HG03139 (cell line): ENCODE data around the gene MRM1.
"Not testable (repeated sequence)": the region's sequence is repeated elsewhere in the genome, so short reads cannot be mapped to it uniquely, and the experiment has no call there.

ENCODE experiments used
- ATAC-seq: cut with Tn5 transposase; IDR thresholded peaks from one replicate; pipeline ENCODE4 v1.9.1; 2021; ENCODE audit not compliant: unreplicated experiment

Gene MRM1

DNA sequence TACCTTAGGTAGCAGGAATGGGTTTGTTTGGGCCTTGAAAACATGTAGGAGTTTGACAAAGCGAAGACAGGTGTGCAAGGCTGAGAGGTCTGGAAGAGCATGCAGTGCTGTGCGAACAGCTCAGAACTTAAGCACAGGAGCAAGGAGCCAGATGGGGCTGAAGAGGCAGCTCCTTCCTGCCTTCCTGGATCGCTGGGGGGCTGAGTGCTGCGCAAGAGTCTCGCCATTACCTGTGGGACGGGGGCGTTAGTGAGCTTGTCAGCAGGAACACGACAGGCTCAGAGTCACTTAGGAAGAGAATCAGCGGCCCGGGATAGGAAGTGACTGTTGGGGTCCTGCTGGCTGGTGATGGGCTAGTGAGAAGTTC is 464 bp upstream of the MRM1 start:
- ATAC-seq: no peak

DNA sequence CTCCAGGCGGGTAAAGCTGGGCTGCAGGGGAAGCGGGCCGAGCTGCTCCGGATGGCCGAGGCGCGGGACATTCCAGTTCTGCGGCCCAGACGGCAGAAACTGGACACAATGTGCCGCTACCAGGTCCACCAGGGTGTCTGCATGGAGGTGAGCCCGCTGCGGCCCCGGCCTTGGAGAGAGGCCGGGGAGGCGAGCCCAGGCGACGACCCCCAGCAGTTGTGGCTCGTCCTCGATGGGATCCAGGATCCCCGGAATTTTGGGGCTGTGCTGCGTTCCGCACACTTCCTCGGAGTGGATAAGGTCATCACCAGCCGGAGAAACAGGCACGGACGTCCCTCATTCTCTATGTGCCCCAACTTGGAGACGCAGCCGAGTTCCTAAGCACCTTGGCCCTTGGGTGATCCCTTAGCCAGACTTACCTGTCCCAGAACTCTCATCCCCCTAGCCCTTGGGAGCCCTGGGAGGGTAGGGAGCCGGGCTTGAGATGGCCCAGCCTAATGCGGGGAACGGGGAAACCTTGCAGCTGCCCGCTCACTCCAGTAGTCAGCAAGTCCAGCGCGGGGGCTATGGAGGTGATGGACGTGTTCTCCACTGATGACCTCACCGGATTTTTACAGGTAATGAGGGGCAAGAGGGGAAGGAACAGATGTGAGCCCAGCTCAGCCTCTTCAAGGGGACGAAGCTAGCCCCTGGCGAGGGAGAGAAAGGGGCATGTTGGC is 806 bp downstream of the MRM1 start:
- ATAC-seq: peak; percentile 2

DNA sequence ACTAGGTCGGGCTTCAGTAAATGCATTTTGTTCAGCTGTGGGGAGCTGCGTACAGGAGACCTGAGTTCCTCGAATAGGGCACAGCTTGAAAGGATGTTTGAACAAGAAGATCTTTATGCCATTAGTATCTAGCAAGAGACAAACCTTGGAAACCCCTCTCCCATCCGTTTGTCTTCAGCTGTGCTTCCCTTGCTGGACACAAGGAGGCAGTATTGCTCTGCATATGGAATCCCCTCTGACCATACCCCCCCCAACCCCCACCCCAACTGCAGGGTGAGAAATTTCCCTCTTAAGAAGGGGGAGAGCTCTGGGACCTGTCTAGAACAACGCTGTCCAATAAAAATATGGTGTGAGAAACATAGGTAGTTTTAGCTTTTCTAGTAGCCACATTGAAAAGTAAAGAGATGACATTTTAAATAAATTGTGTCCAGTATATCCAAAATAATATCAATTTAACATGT is 1.6 kb downstream of the MRM1 start:
- no peak for ATAC-seq

DNA sequence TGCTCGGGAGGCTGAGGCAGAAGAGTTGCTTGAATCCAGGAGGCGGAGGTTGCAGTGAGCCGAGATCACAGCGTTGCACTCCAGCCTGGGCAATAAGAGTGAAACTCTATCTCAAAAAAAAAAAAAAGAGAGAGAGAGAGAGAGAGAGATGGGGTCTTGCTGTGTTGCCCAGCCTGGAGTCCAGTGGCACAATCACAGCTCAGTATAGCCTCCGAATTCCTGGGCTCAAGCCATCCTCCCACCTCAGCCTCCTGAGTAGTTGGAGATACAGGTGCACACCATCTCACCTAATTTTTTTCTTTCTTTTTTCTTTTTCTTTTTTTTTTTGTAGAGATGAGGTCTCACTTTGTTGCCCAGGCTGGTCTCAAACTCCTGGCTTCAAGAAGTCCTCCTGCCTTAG is 3.6 kb downstream of the MRM1 start:
- not testable (repeated sequence) for ATAC-seq

DNA sequence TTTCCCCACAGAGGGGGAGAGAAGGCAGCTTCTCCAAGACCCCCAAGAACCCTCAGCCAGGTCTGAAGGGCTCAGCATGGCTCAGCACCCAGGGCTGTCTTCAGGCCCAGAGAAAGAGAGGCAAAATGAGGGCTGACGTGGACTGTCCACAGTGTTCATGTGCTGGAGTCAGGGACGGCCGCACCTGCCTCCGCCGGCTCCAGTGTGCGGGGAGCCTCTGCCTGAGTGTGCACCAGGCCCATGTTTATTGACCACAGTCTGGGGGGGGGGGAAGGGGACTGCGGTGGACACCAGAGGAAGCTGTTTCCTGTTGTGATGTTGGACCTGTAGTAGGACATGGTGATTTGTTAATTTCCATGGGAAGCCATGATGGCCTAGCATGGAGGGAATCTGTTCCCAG is 6.9 kb downstream of the MRM1 start:
- no peak for ATAC-seq

DNA sequence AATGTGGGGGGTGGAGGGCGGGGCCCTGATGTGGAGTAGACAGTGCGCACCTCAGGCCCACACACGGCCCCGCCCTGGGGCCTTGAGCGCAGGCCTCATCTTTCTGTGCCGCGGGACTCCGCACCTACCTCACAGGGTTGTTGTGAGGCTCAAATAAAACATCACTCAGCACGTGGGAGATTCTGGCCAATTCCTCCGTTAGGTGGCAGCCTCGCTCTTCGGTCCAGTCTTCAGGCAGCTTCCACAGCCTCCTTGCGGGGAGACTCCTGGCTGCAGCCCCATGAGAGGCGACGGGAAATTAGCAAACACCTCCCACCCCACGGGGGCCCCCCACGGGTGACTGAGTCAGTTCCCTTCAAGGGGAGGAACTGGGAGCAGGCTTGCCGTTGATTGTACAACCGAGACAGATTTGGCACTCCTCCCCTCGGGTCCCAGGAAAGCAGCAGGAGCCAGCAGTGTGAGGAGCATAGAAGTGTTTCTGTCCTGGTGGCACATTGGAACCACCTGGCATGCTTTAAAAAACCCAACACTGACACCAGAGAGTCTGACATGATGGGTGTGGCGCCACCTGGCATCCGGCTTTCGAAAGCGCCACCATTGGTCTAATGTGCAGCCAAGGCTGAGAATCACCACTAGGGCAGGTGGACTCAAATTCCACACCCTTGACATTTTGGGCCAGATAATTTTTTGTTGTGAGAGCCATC is 7.6 kb downstream of the MRM1 start:
- ATAC-seq: no peak

DNA sequence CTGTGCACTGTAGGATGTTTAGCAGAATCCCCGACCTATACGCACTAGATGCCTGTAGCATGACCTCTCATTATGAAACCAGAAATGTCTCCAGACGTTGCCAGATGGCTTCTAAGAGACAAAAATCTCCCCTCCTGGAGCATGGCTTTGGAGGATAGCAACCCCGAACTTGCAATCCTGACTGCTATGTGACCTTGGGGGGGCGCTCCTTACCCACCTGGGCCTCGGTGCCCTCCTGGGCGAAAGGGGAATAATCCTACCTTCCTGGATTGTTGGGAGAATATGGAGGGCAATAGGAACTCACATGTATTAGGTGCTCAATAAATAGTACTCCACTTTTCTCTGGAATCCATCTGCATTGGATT is 8.1 kb downstream of the MRM1 start:
- no peak for ATAC-seq

DNA sequence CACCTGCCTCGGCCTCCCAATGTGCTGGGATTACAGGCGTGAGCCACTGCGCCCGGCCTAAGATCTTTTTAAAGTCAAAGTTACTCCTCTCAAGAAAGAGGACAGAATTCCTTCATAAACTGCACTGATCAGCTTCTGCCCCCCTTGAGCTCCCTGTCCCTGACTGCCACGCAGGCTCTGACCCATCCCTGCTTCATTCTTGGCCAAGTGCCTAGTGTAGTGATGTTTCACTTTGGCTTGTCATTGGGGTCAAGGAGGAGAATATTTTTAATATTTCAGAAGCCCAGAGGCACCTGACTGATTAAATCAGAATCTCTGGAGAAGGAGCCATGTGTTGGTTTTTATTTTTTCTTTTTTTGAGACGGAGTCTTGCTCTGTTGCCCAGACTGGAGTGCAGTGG is 9.1 kb downstream of the MRM1 start:
- no peak for ATAC-seq

DNA sequence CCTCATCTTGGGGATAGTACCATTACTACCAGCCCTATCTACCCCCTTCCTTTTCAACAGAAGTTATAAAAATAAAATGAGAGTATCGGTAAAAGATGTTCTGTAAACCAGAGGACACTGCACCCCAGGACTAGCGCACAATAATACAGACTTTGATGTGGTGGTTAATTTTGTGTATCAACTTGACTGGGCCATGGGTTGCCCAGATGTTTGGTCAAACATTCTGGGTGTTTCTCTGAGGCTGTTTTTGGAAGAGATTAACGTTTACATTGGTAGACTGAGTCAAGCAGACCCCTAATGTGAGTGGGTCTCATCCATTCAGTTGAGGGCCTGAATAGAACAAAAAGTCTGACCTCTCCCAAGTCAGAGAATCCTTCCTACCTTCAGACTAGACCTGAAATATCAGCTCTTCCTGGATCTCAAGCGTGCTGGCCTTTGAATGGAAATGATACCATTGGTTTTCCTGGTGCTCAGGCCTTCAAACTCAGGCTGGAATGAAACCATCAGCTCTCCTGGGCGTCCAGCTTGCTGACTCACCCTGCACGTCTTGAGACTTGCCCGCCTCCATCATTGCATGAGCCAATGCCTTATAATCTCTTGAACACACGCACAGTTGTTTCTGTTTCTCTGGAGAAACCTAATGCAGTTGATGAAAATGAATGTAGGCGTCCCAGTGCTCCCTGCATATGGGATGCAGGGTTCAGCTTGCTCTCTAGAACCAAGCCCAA is 10.1 kb downstream of the MRM1 start:
- ATAC-seq: no peak

DNA sequence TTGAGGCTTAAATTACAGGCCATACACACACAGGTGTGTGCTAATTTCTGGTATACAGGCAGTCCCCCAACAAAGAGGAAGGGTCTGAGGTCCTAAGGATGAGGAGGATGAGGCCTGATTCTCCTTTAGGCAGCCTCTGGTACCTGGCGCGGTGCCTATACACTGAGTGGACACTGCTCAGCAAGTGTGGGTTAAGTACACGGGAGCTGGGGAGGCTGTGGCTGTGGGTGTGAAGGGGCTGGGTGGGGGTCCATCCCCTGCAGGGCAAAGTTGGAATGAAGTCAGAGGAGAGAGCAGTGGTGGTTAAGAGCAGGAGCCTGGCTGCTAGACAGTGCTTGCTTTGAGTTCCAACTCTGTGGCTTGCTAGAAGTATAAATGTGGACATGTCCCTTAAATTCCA is 10.9 kb downstream of the MRM1 start:
- no peak for ATAC-seq

DNA sequence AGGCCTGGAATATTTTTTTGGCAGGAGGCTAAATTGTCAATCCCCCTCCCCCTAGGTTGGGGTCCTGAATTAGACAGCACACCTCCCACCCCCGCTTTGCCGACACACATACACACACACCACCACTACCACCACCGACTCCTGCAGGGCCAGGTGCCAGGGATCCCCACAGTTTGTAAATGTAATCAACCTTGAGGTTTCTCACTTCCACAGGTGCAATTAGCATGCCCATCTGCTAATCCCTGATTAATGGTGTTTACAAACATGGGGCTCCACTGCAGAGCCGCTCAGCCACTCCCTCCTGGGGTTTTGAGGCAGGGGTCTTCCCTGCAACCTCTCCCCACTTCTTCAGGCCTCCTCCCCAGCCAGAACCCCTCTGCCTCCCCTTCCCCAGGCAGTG is 11.8 kb downstream of the MRM1 start:
- no peak for ATAC-seq

DNA sequence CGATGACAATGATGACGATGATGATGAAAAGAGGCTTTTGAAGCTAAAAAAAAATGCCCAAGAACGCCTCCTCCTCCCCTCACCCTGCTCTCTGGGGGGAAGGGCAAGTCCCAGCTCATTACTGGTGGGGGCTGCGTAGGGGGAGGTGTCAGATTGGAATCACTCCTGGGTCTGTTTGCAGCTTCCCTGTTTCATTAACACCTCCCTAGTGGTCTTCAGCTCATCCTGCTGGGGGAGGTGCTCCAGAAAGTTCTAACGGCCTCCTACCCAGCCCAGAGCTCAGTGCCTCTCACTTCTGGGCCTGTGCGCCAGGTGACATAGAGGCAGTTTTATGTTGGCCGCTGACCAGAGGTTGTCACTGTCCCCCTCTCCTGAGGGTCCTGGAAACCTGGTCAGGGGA is 12.7 kb downstream of the MRM1 start:
- no peak for ATAC-seq

DNA sequence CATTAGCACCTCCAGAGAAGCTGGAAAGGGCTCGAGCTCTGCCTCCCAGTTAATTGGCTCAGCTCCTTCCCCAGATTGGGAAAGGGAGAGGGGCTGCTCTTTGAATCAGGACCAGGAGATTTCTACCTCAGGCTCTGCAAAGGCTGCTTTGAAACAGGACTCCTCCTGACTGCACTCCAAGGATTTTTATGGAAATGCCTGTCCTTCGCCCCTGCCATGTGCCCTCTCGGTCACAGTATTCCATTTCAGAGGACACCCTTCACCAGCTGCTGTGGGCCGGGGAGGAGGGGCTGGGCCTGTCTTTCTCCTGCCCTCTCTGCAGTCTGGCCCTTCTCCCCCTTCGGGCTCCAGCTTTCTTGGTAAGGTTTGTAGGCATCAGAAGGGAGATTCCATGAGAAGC is 13.6 kb downstream of the MRM1 start:
- no peak for ATAC-seq

DNA sequence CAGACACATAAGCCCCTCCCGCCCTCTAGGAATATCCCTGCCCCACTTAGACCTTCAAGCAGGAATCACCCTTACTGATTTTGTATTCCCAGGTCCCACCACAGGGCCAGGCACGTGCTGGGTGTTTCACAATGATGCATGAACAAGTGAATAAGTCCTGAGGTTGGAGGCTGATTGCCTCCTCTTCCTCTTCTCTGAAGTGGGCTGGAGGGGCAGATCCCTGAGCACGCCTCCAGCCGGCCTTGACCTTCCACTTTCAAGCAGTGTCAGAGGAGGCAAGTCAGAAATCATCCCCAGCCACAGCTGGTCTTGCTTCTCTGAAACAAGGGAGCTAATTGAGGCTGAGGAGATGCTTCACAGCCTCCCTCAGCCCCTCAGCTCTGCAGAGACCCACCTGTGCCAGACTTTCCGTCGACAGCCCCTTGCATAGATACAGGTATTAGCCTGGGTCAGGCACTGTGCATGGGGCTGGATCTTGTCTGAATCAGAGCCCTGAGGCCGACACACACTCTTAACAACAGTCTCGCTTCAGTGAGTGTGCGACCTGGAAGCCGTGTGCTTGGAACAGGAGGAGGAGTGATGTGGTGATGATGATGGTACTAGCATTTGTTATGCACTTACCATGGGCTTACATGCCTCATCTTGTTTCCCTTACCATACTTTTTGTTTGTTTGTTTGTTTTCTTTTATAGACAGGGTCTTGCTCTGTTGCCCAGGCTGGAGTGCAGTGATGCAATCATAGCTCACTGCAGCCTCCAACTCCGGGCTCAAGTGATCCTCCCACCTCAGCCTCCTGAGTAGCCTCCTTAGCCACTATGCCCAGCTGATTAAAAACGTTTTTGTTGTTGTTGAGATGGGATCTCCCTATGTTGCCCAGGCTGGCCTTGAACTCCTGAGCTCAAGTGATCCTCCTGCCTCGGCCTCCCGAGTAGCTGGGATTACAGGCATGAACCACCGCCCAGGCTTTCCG is 15.0 kb downstream of the MRM1 start:
- ATAC-seq: no peak

DNA sequence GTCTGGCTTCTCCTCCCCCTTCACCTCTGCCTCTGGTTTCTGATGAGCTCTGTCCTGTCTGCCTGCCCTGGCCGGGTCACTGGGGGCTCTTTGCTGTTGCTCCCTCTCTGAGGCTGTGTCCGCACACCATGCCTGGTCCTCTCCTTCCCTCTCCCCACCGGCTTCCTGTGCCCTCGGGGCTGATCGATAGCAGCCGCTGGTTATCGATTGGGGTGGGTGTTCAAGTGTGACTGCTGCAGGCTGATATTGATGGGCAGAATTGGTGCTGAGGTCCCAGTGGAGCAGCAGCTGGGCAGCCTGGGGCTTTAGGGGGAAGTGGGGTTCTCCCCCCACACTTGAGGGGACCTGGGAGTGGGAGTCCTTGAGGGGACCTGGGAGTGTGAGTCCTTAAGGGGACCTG is 16.4 kb downstream of the MRM1 start:
- no peak for ATAC-seq

DNA sequence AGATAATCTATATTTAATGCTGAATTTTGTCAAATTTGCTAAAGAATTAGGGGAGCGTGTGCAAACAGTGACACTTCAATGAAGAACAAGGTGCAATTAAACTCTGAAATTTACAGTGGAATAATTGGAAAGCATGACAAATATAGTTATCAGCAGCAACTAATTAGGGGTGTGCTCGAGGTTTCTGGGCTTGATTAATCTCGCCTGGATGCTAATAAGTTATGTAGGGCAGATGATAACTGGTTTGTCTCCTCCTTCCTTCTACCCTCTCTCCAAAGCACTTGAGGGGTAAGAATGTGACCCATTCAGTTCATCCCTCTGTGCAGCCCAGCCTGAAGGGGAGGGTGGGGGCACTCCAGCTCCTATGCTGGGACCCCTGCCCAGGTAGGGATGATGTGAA is 21.9 kb downstream of the MRM1 start:
- ATAC-seq: no peak

DNA sequence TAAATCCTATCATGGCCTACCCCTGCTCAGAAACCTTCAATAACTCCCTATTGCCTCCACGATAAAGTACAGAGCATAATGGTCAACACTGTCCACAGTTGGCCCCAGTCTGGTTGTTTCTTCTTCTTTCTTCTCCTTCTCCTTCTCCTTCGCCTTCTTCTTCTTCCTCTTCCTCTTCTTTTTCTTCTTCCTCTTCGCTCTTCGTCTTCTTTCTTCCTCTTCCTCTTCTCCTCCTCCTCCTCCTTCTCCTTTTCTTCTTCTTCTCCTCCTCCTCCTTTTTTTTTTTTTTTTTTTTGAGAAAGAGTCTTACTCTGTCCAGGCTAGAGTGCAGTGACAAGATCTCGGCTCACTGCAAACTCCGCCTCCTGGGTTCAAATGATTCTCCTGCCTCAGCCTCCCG is 23.8 kb downstream of the MRM1 start:
- ATAC-seq: no peak

DNA sequence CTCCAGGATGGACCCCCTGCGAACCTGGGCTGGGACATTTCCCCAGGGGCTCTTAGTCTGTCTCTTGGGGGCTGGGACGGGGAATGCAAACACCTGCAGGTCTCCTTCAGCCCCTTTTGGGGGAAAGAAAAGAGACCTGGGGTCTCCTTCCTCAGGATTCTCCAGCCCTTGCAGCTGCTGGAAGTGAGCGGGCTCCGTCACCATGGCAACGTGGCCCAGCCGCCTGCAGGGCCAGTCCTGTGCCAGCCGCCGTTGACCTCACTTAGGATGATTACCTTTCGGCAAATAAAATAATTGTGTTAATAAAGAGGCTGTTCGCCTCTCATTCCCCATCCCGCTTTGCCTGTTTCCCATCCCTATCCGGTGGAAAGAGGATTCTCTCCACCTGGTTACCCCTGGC is 25.7 kb downstream of the MRM1 start:
- no peak for ATAC-seq

DNA sequence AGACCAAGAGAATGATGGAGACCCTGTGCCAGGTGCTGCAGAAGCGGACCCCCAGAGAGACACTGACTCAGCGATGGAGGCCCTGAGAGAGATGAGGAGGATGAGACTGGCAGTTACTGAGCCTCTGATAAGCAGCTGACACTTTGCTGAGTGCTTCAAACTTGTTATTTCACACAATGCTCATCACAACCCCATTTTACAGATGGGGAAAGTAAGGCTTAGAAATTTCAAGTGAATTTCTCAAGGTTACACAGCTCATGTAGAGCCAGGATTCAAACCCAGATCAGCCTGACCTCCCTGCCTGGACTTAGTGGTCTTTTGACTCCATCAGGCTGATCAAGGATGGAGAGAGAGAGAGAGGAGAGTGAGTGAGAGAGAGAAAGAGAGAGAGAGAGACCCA is 27.2 kb downstream of the MRM1 start:
- ATAC-seq: no peak

DNA sequence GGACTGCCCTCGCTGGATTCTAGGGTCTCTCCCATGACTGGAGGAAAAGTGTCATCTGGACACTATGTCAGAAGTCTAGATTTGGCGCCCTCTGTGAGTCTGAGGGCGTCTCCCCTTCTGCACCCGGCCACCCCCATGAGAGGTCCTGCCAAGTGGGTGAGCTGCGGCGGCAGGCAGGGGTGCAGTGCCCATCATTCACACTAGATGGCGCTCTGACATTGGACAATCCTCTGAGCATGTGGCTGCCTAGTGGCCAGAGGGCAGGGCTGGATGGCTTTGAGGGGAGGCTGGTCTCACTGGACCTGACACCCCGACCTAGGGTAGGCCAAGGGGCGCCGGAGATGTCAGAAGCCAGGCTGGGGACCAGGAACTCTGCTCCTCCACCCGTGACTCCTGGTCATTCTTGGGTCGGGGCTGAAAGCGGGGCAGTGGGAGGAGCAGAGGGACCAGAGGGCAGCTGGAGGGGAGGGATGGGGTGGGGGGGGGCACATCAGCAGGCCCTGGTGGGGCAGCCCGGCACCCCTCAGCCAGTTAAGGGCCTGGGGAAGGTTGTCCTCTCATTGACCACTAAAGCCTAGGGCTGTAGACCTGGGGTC is 28.0 kb downstream of the MRM1 start:
- ATAC-seq: peak; percentile 54
